Fibroblast of lung (primary cell): ENCODE data around the gene DEPDC1B. TPM values are rescaled to one million over a fixed set of nuclear protein-coding genes. Genes with fewer than 3 reads are reported as not detected.

Experiments
- DNase-seq, 2 donors: peaks; one replicate each; pipeline versions ENCODE4 v3.0.0 to v3.0.0-alpha.2; 2010; ENCODE audit warnings: low read depth in 2 of 2
- H2AFZ ChIP-seq: 2 replicates; pipeline ENCODE4 v1.5.1; 2012; ENCODE audit warnings: low read length, control low read depth, inconsistent platforms
- H3K27ac ChIP-seq: 2 replicates; pipeline ENCODE4 v1.5.1; 2011; ENCODE audit warnings: low read length, control low read depth; ENCODE audit not compliant: insufficient read depth
- H3K27me3 ChIP-seq: 2 replicates; pipeline ENCODE4 v1.5.1; 2011; ENCODE audit warnings: mild to moderate bottlenecking, low read length; ENCODE audit not compliant: control insufficient read depth, insufficient read depth
- H3K36me3 ChIP-seq: 2 replicates; pipeline ENCODE4 v1.5.1; 2011; ENCODE audit warnings: low read length; ENCODE audit not compliant: control insufficient read depth, insufficient read depth
- H3K4me1 ChIP-seq: 2 replicates; pipeline ENCODE4 v1.5.1; 2011; ENCODE audit warnings: low read length; ENCODE audit not compliant: control insufficient read depth, insufficient read depth; ENCODE audit errors: extremely low read depth
- H3K4me2 ChIP-seq: 2 replicates; pipeline ENCODE4 v1.5.1; 2011; ENCODE audit warnings: low read length, control low read depth; ENCODE audit not compliant: insufficient read depth; ENCODE audit errors: extremely low read depth
- H3K4me3 ChIP-seq, 4 experiments: fragments of 200-600 bp in 1 of 4; sonication (generic) in 1 of 4; replicated peaks in 1 of 4; 2 replicates each; pipeline ENCODE4 v1.5.1; 2011 to 2016; ENCODE audit warnings: low read length in 4 of 4, low read depth in 3 of 4, mild to moderate bottlenecking in 3 of 4, control low read depth in 2 of 4, inconsistent platforms in 1 of 4, mixed read lengths in 1 of 4; ENCODE audit not compliant: insufficient read depth in 1 of 4; ENCODE audit errors: control extremely low read depth in 1 of 4
- H3K79me2 ChIP-seq: 2 replicates; pipeline ENCODE4 v1.5.1; 2012; ENCODE audit warnings: mild to moderate bottlenecking, low read length, inconsistent platforms; ENCODE audit not compliant: control insufficient read depth, insufficient read depth
- H3K9ac ChIP-seq: 2 replicates; pipeline ENCODE4 v1.5.1; 2011; ENCODE audit warnings: mild to moderate bottlenecking, low read length, control low read depth; ENCODE audit not compliant: insufficient read depth
- H3K9me3 ChIP-seq: 2 replicates; pipeline ENCODE4 v1.5.1; 2012; ENCODE audit warnings: low read depth, low read length; ENCODE audit not compliant: control insufficient read depth, insufficient read depth
- H4K20me1 ChIP-seq: 2 replicates; pipeline ENCODE4 v1.5.1; 2011; ENCODE audit warnings: low read length; ENCODE audit not compliant: control insufficient read depth, insufficient read depth; ENCODE audit errors: extremely low read depth
- CTCF ChIP-seq, 2 donors: IDR thresholded peaks in 1 of 2; conservative IDR thresholded peaks in 1 of 2; 1 replicate in 1 of 2; 2 replicates in 1 of 2; pipeline ENCODE4 v1.5.1; 2011 to 2012; ENCODE audit warnings: low read length in 2 of 2, control low read depth in 1 of 2, inconsistent platforms in 1 of 2, low read depth in 1 of 2, mild to moderate bottlenecking in 1 of 2
- EZH2 ChIP-seq: IDR thresholded peaks from 2 replicates; pipeline ENCODE4 v1.5.1; 2012; ENCODE audit warnings: low read length, control low read depth, mild to moderate bottlenecking; ENCODE audit errors: missing control alignments
- polyA plus RNA-seq, 2 donors: library from polyadenylated mRNA; depleted of rRNA in 1 of 2; stranded (reverse) in 1 of 2; unstranded in 1 of 2; fragments of >200 nt; gene quantifications; 2 replicates each; pipeline ENCODE4 v1.2.1, GENCODE V29; 2011 to 2012; ENCODE audit warnings: missing spikeins in 1 of 2
- total RNA-seq: library from RNA; depleted of rRNA; stranded (reverse); fragments of >200 nt; gene quantifications from 2 replicates; pipeline ENCODE4 v1.2.1, GENCODE V29; 2014

Gene DEPDC1B
- total and polyA plus RNA-seq, 2 donors (not counting 1 experiment from before 2014, with no cell fraction given): 2.5 to 3.2 TPM

- Histone ChIP-seq H3K27me3 (no peaks in the 10 kb centered on the region), H3K4me2 (no peak overlapping the region), H3K9ac (no peak overlapping the region), H4K20me1 (no peaks in the 10 kb centered on the region), H3K9me3 (no peaks in the 10 kb centered on the region), H3K4me1 (no peaks in the 10 kb centered on the region), H3K36me3 (no peaks in the 10 kb centered on the region), H3K4me3 (no peak overlapping the region), H3K79me2 (no peaks in the 10 kb centered on the region), H3K27ac (no peak overlapping the region), H2AFZ (peak overlapping the region; percentile 73)
- DNase-seq: peak in 1 of 2 donors; percentile 28
- no peak for TF ChIP-seq CTCF (conservative IDR thresholded peaks at IDR 0.05 in 1 of 2, IDR thresholded peaks at IDR 0.05 in 1 of 2; ENCODE audit: low read depth in 1 of 2, low read length in 2 of 2)
- no peak for TF ChIP-seq EZH2
Observed at GRCh38 chr5:60674251-60675069, 25.5 kb downstream of the DEPDC1B start.

GRCh38 chr5:60673334-60673733 lies 26.6 kb downstream of the DEPDC1B start:
- Histone ChIP-seq H3K4me2 (no peak overlapping the region), H3K79me2 (no peaks in the 10 kb centered on the region), H3K27ac (no peak overlapping the region), H3K4me3 (no peak overlapping the region), H3K9me3 (no peaks in the 10 kb centered on the region), H3K9ac (no peak overlapping the region), H3K4me1 (no peaks in the 10 kb centered on the region), H4K20me1 (no peaks in the 10 kb centered on the region), H3K27me3 (no peaks in the 10 kb centered on the region), H3K36me3 (no peaks in the 10 kb centered on the region), H2AFZ (no peak overlapping the region)
- no peak for DNase-seq
- no peak for TF ChIP-seq EZH2
- no peak for TF ChIP-seq CTCF (conservative IDR thresholded peaks at IDR 0.05 in 1 of 2, IDR thresholded peaks at IDR 0.05 in 1 of 2; ENCODE audit: low read depth in 1 of 2, low read length in 2 of 2)

GRCh38 chr5:60672693-60673264 lies 27.2 kb downstream of the DEPDC1B start:
- Histone ChIP-seq H3K4me2 (no peak overlapping the region), H3K9me3 (no peaks in the 10 kb centered on the region), H2AFZ (no peak overlapping the region), H3K9ac (no peak overlapping the region), H3K27ac (no peak overlapping the region), H3K27me3 (no peaks in the 10 kb centered on the region), H3K36me3 (no peaks in the 10 kb centered on the region), H4K20me1 (no peaks in the 10 kb centered on the region), H3K79me2 (no peaks in the 10 kb centered on the region), H3K4me1 (no peaks in the 10 kb centered on the region), H3K4me3 (no peak overlapping the region)
- no peak for TF ChIP-seq EZH2
- no peak for TF ChIP-seq CTCF (conservative IDR thresholded peaks at IDR 0.05 in 1 of 2, IDR thresholded peaks at IDR 0.05 in 1 of 2; ENCODE audit: low read depth in 1 of 2, low read length in 2 of 2)
- DNase-seq: no peak
